HG03159 (cell line): ENCODE results near the gene RAD51B.
"Not testable (repeated sequence)": the region's sequence is repeated elsewhere in the genome, so short reads cannot be mapped to it uniquely, and the experiment has no call there.

Experiments
- ATAC-seq: cut with Tn5 transposase; IDR thresholded peaks from one replicate; pipeline ENCODE4 v1.9.1; 2021; ENCODE audit warnings: mild to moderate bottlenecking, moderate library complexity; ENCODE audit not compliant: unreplicated experiment

RAD51B gene

DNA sequence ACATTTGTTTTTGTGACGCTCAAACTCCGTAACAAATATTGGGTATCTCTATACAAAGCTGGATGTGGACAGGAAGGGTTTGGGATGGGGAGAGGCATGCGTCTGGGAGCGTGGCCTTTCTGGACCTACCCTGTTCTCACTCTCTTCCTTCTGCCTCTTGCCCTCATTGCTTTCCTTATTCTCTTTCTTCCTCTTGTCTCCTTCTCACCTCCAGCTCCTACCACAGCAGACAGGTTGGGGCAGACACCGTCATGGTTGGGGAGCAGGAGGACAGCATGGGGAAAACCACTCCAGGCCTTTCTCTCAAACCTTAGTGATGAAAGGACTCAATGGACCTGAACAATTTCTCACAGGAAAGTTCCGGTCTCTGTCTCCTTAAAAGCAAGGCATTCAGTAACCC lies 465.3 kb downstream of the RAD51B start:
- no peak for ATAC-seq

GRCh38 chr14:68285421-68286179 lies 466.0 kb downstream of the RAD51B start:
- no peak for ATAC-seq

DNA sequence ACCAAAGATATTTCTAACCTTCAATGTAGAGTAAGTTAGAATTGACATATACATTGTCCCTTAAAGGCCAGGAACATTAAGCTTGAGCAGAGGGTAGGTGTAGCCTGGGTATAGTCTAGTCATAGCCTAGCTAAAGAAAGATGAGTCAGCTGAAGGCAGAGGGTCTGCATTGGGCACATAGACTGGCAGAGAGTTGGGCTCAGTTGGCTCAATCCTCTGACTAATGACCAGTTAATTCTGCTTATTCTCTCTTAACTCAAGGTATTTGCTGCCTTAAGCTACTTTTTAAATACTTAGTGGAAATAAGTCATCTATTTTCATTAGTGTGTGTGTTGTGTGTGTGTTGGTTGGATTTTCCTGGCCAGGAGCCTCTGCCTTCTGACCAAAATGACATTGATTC lies 467.1 kb downstream of the RAD51B start:
- ATAC-seq: no peak

DNA sequence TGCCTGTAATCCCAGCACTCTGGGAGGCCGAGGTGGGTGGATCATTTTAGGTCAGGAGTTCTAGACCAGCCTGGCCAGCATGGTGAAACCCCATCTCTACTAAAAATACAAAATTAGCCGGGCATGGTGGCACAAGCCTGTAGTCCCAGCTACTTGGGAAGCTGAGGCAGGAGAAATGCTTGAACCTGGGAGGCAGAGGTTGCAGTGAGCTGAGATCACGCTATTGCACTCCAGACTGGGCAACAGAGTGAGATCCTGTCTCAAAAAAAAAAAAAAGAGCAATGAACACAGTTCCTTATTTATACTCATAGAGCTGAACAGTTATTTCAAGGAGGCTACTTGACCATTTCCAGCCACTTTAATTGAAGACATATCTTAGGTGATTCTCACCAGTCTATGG lies 469.9 kb downstream of the RAD51B start:
- not testable (repeated sequence) for ATAC-seq

DNA sequence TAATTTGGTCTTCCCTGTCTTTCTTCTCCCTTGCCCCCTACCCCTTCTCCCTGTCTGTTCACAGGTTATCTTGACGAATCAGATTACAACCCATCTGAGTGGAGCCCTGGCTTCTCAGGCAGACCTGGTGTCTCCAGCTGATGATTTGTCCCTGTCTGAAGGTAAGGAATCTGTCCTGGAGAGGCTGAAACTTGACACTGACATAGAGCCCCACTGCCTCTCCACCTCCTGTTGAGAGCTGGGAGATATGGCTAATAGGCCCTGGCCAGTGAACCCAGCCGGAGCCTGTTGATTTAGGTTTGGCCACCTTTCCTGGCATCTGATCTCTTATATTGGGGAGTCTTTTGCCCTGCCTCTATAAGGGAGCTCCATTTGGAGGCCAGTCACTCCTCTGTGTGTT lies 472.2 kb downstream of the RAD51B start:
- ATAC-seq: no peak

GRCh38 chr14:68292441-68293215 lies 473.0 kb downstream of the RAD51B start:
- no peak for ATAC-seq

- ATAC-seq: no peak
Measured at GRCh38 chr14:68293404-68293803, 473.8 kb downstream of the RAD51B start.

DNA sequence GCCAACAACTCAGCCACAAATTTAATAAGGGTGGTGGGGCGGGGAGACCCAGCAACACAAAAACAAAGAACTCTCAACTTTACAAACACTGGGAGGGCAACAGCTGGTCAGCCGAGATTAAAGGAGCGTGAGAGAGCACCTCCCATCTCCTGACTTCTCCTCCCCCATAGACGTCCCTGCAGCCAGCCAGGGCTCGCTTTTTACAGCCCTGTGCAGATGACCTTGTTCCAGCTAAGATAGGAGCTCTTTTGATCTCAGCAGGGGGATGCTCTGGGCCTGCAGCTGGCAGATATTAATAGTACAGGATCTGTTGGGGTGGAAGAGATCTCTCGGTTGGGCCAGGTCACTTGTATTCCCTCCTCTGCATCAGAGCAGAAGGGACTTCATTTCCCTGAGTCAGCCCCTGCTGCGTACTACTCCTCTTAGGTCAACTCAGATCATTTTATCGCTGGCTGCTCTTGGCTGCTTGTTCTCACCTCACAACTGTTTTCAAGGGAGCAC lies 475.8 kb downstream of the RAD51B start:
- ATAC-seq: no peak

- ATAC-seq: no peak
Measured at GRCh38 chr14:68297039-68297438, 477.5 kb downstream of the RAD51B start.

- no peak for ATAC-seq
Measured at GRCh38 chr14:68297876-68298468, 478.4 kb downstream of the RAD51B start.

- no peak for ATAC-seq
Measured at GRCh38 chr14:68300608-68301007, 481.0 kb downstream of the RAD51B start.

DNA sequence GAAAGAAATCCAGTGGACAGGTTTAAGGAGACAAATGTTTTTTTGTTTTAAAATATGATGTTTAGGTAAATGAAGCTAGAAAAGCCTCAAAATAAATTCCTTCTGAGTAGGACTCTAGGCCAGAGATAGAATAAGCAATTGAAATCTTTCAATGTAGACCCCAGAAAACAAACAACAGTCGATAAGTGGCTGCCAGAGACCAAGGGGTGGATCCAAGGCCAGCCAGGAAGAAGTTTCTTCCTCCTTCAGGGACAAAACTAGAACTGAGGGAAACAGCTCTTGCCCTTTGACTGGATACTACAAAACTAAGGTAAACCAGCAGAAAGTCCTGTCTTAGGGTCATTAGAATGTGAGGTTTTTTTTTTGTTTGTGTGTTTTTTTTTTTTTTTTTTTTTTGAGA lies 481.6 kb downstream of the RAD51B start:
- no peak for ATAC-seq

DNA sequence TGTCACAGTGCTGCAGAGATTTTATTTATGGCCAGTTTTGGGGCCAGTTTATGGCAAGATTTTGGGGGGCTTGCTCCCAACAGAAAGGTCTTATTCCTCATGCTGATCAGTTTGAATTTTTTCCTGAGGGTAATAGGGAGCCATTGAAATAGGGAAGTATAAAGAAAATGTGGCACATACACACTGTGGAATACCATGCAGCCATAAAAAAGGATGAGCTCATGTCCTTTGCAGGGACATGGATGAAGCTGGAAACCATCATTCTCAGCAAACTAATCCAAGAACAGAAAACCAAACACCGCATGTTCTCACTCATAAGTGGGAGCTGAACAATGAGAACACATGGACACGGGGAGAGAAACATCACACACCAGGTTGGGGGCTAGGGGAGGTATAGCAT lies 483.4 kb downstream of the RAD51B start:
- not testable (repeated sequence) for ATAC-seq

GRCh38 chr14:68305738-68306137 lies 486.2 kb downstream of the RAD51B start:
- peak; percentile 22 for ATAC-seq

- ATAC-seq: peak; percentile 71
Measured at GRCh38 chr14:68306265-68306933, 486.8 kb downstream of the RAD51B start.

GRCh38 chr14:68306934-68307789 lies 487.6 kb downstream of the RAD51B start:
- ATAC-seq: no peak

GRCh38 chr14:68307790-68308168 lies 488.2 kb downstream of the RAD51B start:
- no peak for ATAC-seq

GRCh38 chr14:68308726-68309520 lies 489.3 kb downstream of the RAD51B start:
- no peak for ATAC-seq

DNA sequence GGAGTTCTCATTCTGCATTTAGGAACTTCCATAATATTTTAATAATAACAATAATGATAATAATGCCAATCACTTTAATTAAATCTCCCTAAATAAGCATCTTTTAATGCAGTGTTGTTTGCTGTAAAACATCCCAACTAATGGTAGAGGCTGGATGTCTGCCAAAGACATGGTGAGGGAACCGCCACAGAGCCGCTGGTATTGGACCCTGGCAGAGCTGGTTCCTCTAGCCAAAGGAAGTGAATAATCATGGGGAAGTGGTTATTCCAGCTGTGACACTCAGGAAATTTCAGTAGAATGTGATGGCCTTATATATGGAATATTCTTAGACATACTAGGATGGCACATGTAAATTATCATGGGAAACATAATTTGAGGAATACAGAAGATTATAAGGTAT lies 490.0 kb downstream of the RAD51B start:
- ATAC-seq: no peak
